ENCODE results near the gene PLIN5. TPM values are rescaled to one million over a fixed set of nuclear protein-coding genes. Genes with fewer than 3 reads are reported as not detected.

The PLIN5 gene
- total RNA-seq, 1 donor from 2014 or later: not detected

DNA sequence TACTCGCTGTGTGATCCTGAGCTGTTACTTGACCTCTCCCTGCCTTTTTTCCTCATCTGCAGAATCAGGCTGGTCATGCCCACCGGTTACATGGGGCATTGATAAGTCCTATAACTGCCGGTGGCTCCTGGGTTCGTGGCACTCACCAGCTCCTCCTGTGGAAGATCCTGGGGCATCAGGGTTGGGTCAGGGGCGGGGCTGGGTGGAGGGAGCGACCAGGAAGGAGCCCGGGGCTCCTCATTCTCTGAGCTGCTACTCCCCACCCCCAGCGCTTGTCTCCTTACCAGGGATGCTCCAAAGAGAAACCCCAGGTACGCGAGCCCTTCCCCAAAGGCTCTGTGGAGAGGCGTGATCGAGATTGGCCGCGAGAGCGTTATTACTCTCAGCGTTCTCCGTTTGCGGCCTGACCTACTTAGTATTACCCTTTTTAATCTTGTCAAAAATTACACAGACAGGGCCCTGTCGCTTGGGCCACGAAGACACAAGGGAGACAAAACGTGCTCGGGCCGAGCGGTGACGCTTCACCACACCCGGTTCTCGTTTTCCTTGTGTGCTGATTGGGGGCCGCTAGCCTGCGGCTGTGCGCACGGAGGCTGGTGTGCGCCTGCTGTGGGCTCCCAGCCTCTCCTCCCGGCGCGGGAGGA, 52.2 kb downstream of the PLIN5 start:
- Mint-ChIP-seq H3K27me3 (ENCODE audit: unreplicated experiment) (no peaks in the 10 kb centered on the region), H3K36me3 (ENCODE audit: unreplicated experiment) (peaks cover 18% of the 10 kb centered on the region), H3K9me3 (ENCODE audit: unreplicated experiment) (no peaks in the 10 kb centered on the region), H3K27ac (ENCODE audit: unreplicated experiment) (no peak overlapping the region), H3K4me3 (ENCODE audit: unreplicated experiment) (no peak overlapping the region), H3K4me1 (ENCODE audit: unreplicated experiment) (no peaks in the 10 kb centered on the region)
- no peak for DNase-seq (ENCODE audit: extremely low spot score, unreplicated experiment)
- TF ChIP-seq, protein P1, sequence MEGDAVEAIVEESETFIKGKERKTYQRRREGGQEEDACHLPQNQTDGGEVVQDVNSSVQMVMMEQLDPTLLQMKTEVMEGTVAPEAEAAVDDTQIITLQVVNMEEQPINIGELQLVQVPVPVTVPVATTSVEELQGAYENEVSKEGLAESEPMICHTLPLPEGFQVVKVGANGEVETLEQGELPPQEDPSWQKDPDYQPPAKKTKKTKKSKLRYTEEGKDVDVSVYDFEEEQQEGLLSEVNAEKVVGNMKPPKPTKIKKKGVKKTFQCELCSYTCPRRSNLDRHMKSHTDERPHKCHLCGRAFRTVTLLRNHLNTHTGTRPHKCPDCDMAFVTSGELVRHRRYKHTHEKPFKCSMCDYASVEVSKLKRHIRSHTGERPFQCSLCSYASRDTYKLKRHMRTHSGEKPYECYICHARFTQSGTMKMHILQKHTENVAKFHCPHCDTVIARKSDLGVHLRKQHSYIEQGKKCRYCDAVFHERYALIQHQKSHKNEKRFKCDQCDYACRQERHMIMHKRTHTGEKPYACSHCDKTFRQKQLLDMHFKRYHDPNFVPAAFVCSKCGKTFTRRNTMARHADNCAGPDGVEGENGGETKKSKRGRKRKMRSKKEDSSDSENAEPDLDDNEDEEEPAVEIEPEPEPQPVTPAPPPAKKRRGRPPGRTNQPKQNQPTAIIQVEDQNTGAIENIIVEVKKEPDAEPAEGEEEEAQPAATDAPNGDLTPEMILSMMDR (IDR thresholded peaks at IDR 0.05): no peak

DNA sequence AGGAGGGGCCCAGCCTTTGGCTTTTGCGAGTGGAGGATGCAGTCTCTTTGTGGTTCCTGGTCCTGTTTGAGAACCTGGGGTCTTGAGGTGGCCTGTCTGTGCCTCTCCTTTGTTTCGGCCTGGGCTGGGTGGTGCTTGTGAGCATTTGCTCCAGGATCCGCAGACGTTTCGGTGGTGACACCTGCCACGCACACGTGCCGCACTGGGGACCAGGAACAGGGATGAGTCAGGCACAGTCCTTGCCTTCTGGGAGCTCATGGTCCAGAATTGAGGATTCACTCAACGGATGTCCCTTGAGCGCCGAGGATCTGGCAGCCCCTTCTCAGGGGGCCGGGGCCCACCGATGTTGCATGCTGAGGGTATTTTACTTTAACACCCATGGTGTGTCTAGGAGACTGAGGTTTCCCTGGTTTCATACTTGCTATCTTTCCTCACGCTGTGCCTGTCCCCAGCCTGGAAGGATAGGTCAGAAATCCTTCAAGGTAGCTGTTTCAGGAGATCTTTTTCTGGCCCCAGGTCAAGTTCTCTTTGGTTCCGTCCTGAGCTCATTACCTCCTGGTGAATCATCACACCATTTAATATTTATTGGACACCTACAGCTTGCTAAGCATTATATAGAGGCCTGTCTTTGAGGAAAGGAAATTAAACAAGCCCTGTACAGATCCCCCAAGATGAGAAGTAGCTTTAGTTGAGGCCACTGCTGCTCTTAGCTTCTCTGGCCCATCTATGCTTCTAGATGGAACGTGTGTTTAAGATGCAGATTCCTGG, 57.8 kb downstream of the PLIN5 start:
- no peak overlapping the region for H3K27ac Mint-ChIP-seq (ENCODE audit: unreplicated experiment)
- H3K4me3 Mint-ChIP-seq (ENCODE audit: unreplicated experiment): no peak overlapping the region
- H3K9me3 Mint-ChIP-seq (ENCODE audit: unreplicated experiment): no peaks in the 10 kb centered on the region
- peaks cover 15% of the 10 kb centered on the region for H3K36me3 Mint-ChIP-seq (ENCODE audit: unreplicated experiment)
- H3K27me3 Mint-ChIP-seq (ENCODE audit: unreplicated experiment): no peaks in the 10 kb centered on the region
- no peak for DNase-seq (ENCODE audit: extremely low spot score, unreplicated experiment)
- TF ChIP-seq, protein P1 (IDR thresholded peaks at IDR 0.05): no peak
- peaks cover 18% of the 10 kb centered on the region for H3K4me1 Mint-ChIP-seq (ENCODE audit: unreplicated experiment)

DNA sequence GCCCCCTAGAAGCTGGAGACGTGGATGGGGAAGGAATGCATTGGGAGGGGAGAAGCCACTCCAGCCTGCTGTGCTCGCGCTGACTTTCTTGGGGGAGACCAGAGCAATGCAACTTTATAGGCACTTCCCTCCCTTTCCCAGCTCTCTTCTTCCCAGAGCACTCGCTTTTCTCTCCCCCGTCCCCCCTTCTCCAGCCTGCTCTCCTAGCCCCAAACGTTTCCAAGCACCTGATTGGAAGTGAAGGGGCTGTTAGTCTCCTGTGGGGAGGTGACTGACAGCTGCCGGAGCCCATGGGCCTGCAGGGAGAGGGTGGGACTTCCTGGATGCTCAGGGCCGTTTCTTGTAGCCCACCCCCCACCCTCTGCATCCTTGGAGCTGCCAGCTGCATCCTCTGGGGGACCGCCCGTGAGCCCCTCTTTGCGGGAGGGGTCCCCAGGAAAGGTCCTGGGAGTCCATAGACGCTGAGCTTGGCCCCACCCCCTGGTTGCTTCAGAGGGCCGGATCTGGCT, 60.5 kb downstream of the PLIN5 start:
- Mint-ChIP-seq H3K4me1 (ENCODE audit: unreplicated experiment) (peaks cover 22% of the 10 kb centered on the region), H3K4me3 (ENCODE audit: unreplicated experiment) (peak overlapping the region; percentile 84), H3K9me3 (ENCODE audit: unreplicated experiment) (no peaks in the 10 kb centered on the region), H3K27me3 (ENCODE audit: unreplicated experiment) (no peaks in the 10 kb centered on the region), H3K36me3 (ENCODE audit: unreplicated experiment) (peaks cover 13% of the 10 kb centered on the region), H3K27ac (ENCODE audit: unreplicated experiment) (peak overlapping the region; percentile 88)
- TF ChIP-seq, protein P1 (IDR thresholded peaks at IDR 0.05): no peak
- DNase-seq (ENCODE audit: extremely low spot score, unreplicated experiment): no peak

DNA sequence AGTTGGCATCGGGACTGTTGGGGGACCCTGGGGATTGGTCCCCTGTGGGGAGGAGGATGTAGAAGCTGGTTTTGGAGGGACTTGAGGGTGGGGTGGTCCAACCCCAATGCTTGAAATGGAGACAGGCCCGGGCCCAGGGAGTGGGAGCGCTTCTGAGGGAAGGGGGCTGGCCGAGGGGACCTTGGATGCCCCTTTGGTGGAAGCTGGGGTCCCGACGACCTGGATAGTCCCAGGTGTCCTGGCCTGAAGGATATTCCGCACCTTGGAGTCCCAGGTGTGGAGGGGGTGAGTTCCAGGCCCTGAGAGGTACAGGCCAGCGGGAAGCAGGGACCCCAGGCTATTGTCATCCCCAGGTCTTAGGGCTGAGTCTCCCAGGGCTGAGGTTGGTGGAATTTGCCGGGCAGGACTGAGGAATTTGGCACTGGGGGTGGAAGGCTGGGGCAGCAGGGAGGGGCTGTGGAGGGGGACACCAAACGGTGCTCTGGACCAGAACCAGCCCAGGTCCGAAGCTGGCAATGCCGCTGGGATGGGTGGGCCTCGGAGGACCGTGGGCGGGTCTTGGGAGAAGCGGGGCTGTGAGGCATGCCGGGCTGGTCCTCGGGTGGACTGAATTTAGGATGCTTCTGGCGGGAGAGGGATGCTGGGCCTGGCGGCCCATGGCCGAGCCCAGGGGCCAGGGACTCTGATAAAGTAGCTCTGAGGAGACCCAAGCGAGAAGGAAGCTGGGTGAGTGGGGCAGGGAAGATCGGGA, 61.1 kb downstream of the PLIN5 start:
- TF ChIP-seq, protein P1 (IDR thresholded peaks at IDR 0.05): no peak
- DNase-seq (ENCODE audit: extremely low spot score, unreplicated experiment): no peak
- peaks cover 13% of the 10 kb centered on the region for H3K36me3 Mint-ChIP-seq (ENCODE audit: unreplicated experiment)
- no peaks in the 10 kb centered on the region for H3K27me3 Mint-ChIP-seq (ENCODE audit: unreplicated experiment)
- peaks cover 22% of the 10 kb centered on the region for H3K4me1 Mint-ChIP-seq (ENCODE audit: unreplicated experiment)
- no peaks in the 10 kb centered on the region for H3K9me3 Mint-ChIP-seq (ENCODE audit: unreplicated experiment)
- H3K4me3 Mint-ChIP-seq (ENCODE audit: unreplicated experiment): peak overlapping the region; percentile 84
- H3K27ac Mint-ChIP-seq (ENCODE audit: unreplicated experiment): peak overlapping the region; percentile 88
